Retinal pigment epithelial cell (primary cell): ENCODE data around the gene ZNF217.
"Not testable (repeated sequence)": the region's sequence is repeated elsewhere in the genome, so short reads cannot be mapped to it uniquely, and the experiment has no call there.

Source experiments
- DNase-seq: peaks from one replicate; pipeline ENCODE4 v3.0.0-alpha.2; 2010; ENCODE audit warnings: low read depth
- H3K4me3 ChIP-seq: 2 replicates; pipeline ENCODE4 v1.5.1; 2011; ENCODE audit warnings: mild to moderate bottlenecking, low read length, control low read depth, moderate library complexity
- TF ChIP-seq, protein P1 (sequence below): conservative IDR thresholded peaks from 2 replicates; pipeline ENCODE4 v1.5.1; 2011; ENCODE audit warnings: low read depth, low read length, control low read depth, inconsistent platforms

ZNF217 gene

DNA sequence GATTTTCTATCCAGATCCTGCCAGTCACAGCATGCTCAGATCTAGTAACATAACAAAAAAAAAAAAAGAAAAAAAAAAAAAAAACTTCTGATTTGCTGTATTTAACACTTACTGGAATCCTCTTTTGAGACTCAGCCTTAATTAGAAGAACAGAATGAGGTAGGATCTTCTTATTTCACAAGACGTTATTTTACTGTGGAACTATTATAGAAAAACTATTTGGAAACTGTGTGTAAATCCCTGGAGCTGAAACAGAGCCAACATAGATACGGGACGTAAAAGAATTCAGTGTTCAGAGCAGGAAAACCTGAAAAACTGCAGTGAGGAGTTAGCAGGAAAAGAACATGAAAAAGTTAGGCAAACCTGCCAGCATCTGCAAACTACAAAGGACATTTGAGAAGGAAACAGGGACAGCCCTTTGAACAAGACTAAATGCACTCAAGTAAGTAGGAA, 3.4 kb upstream of the ZNF217 start:
- TF ChIP-seq, protein P1, sequence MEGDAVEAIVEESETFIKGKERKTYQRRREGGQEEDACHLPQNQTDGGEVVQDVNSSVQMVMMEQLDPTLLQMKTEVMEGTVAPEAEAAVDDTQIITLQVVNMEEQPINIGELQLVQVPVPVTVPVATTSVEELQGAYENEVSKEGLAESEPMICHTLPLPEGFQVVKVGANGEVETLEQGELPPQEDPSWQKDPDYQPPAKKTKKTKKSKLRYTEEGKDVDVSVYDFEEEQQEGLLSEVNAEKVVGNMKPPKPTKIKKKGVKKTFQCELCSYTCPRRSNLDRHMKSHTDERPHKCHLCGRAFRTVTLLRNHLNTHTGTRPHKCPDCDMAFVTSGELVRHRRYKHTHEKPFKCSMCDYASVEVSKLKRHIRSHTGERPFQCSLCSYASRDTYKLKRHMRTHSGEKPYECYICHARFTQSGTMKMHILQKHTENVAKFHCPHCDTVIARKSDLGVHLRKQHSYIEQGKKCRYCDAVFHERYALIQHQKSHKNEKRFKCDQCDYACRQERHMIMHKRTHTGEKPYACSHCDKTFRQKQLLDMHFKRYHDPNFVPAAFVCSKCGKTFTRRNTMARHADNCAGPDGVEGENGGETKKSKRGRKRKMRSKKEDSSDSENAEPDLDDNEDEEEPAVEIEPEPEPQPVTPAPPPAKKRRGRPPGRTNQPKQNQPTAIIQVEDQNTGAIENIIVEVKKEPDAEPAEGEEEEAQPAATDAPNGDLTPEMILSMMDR, result no peak
- DNase-seq, result no peak
- peak overlapping the region; percentile 60 for H3K4me3 ChIP-seq

DNA sequence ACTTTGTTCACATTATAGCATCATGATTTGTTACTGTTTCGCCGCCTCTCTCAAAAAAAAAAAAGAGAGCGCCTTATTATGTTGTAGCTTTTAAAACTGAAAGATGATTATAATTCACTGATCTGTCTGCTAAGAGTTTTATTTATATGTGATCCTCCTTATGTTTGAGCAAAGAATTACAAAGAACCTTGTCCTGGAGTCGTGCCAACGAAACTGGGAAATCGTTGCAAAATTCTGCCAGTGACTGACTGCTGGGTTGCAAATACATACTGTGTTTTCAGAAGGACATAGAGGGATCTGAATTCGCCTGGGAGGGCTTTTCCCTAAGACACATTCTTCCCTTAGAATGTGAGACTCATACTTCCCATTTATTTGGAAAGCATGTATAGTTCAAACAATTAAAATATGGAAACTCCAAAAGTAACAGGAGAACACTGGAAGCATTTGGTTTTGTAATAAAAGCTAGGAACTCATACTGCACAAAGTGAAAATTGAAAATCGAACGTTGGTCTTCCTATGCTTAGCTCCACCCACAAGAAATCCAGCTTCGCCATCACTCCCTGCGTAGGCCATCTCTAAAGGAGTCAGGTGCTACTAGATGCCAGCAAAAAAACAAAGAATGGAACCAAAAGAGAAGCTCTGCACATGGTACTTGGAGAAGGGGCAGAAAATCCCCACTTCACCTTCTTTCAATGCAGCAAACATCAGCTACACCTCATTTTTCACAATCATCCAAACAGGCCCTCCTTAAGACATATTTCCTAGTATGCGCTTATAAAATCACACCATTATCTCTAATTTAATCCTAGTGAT, 2.8 kb upstream of the ZNF217 start:
- H3K4me3 ChIP-seq, result peak overlapping the region; percentile 60
- DNase-seq, result not testable (repeated sequence)

DNA sequence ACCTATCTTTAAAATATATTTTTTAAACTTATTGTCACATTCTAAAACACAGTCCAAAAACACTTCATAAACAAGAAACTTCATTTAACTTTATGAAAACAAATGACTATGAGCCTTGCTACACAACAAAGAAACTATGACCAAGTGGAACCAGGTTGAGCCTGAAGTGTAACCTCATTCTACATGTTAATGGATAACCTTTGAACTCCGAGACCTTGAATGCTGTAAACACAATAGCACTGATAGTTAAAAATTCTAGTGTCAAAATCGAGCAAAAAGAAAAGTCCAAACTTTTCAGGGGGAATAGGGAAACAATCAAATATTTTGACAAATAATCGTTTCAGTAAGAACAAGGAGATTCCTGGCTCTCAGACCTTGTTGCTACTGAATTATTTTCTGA, 2.1 kb upstream of the ZNF217 start:
- peak overlapping the region; percentile 60 for H3K4me3 ChIP-seq
- DNase-seq, result not testable (repeated sequence)

DNA sequence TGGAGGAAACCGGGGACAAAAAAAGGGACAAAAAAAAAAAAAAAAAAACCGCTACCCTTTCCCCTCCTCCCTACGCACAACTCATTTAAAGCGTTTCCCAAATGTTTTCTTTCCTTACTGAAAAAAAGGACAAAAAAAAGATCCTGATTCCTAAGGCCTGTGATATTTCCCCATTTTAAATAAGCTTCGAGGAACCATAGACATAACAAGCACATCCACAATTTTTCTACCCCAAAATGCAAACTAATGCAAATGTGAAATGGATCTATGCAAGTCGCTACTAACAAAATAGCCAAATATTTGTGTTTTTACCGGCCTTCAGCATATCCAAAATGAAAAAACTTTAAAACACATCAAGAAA, 1.4 kb upstream of the ZNF217 start:
- TF ChIP-seq, protein P1, result no peak
- H3K4me3 ChIP-seq, result peak overlapping the region; percentile 60
- no peak for DNase-seq

DNA sequence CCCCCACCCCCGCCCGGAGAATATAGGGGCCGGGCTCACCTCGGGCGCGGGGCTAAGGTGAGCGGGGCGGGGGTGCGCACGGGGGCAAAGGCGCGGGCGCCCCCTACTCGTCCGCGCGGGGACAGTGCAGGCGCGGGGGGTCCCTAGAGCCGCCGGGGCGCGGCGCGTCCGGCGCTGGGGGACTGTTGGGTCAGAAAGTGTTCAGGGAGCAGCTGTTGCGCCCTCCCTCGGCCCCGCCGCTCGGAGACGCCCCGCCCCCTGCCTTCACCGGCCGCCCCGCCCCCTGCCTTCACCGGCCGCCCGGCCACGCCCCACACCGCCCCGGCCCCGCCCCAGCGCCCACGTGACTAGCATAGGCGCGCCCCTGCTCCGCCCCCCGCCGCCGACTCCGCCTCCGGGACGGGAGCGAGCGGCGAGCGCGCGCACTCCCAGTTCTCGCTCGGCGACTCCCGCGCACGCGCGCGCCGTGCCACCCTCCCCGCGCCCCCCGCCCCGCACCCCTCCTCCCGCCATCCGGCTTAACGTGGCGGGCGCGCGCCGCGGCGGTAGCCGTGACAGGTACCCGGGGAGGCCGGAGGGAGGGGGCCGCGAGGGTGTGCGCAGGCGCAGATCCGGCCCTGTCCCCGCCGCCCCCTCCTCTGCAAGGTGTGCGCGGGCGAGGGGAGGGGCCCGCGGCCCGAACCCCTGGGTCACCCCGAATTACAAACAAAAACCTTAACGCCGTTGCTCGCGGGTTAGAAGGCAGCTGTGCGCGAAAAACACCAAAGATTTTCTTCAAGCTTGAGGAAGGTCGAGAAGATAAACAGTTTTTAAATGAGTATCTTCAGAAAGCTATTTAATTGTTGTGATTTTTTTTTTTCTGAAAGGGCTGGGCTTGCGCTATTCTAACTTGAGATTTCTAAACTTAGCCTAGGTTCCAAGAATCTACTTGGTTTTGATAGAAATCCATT, 704 bp upstream of the ZNF217 start:
- TF ChIP-seq, protein P1, result no peak
- DNase-seq, result no peak
- peak overlapping the region; percentile 60 for H3K4me3 ChIP-seq

DNA sequence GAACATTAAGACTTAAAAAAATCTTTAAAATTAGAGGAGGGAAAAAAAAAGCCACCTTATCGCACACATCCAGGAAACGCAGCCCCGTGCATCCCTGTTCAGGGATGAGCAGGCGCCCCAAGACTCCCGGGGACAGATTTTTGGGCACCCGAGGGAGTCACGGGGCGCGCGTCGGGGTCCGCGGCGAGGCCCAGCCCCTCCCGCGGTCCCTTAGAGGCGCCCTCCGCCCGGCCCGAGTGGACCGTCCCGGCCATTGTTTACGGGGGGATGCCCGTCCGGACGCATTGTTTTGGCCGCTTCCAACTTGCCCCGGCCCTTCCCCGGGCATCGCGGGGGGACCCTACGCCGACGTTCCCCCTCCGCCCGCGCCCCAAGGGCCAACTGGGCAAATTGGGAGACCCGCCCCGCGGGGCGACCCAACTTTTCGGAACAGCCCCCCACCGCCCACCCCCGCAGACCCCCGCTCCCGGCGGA, 610 bp downstream of the ZNF217 start:
- no peak for DNase-seq
- peak overlapping the region; percentile 71 for H3K4me3 ChIP-seq
- TF ChIP-seq, protein P1, result no peak

DNA sequence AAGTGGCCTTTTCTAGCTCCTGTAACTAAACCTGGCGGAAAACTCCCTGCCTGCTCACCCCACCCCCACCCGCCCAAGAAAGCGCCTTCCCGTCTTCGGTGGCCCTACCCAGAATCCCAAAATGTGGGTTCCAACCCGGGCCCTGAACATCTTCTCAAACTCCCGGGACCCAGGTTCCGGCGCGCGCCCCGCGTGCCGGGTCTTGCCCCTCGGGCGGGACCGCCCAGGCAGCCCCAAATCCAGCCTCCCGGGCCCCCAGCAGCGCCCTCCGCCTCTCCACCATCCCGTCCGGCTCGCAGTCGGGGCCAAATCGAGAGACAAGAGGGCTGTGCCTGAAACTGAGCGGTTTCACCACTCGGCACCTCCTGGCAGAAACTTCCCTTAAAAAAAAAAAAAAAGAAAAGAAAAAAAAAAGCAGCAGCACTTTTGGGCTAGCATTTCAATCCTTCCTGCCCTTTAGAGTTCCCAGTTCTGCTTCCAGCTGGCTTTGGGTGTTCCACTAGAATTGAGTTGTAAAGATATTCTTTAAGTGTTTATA, 1.1 kb downstream of the ZNF217 start:
- H3K4me3 ChIP-seq, result peak overlapping the region; percentile 71
- not testable (repeated sequence) for DNase-seq

DNA sequence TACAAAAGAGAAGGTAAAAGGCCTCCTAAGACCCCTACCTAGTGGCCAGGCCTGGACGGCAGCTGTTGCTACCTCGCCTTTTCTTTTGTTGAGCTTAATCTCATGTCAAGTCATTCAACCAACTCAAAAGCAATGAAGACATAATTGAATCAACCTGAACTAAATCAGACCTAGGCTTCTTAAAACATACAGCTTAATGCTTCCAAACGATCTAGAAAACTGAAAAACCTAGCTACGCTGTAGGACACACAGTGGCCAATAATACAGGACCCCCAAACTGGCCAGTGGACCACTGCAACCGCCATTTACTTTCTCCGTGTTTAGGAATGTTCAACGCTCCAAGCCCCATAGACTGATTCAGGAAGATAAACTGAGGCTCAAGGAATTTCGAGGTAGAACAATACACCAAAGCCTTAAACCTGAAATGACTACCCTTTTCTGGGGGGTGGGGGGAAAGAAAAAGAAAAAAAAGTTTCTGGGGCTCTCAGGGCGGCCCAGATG, 1.6 kb downstream of the ZNF217 start:
- not testable (repeated sequence) for DNase-seq
- peak overlapping the region; percentile 71 for H3K4me3 ChIP-seq

DNA sequence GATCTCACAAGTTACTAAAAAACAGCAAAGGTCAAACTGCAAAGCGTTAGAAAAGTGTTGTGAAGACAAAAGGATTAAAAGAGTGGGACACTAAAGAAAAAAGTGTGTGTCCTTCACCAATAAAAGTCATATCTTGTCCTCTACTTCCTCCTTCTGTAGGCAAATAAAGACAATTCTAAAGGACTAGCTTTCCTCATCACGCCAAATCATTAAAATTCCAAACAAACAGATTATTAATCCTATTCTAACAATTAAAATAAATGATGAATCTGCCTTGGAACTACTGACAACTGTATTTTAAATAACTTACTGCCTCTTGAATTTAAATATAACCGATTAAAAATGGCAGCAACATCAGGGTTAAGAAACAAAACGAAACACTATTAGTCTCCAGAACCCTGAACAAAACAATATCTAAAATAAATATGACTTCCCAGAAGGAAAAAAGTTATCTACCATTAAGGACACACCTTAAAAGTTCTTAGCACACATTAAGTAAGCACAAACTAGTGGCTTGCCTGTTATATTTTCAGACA, 2.4 kb downstream of the ZNF217 start:
- DNase-seq, result not testable (repeated sequence)
- H3K4me3 ChIP-seq, result peak overlapping the region; percentile 71

DNA sequence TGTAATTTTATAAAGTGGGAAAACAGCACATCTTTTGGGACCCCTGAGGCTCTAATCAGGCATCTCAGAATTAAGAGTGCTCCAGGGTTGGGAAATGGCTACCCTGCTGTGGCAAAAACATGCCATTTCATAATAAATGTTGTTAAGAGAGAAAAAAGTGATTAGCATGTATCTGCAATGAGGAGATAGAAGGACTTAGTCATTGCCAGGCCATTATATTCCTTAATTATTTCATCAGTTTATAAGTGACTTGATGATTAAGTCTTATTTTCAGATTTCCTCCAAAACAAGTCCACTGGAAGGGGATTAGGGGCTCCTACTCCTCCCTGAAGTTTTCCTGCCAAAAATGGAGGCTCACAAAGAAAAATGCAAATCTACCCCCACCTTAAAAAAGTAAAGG, 3.0 kb downstream of the ZNF217 start:
- H3K4me3 ChIP-seq, result peak overlapping the region; percentile 71
- not testable (repeated sequence) for DNase-seq

DNA sequence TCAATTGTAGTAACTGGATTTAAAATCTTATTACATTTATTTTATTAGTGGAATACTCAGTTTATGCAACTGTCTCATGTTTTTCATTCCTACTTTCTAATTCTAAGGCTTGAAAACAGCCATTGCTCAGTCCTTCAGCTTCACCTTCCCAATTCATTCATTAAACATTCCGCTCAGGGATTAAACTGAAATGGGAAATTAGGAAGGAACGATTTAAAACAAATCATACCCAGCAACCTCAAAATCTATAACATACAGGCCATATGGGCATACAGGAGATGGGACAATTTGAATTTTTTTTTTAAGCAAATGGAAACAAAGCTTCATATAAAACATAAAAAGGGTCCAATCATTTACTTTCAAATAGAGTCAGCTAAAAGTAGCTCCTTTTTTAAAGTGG, 3.5 kb downstream of the ZNF217 start:
- not testable (repeated sequence) for DNase-seq

DNA sequence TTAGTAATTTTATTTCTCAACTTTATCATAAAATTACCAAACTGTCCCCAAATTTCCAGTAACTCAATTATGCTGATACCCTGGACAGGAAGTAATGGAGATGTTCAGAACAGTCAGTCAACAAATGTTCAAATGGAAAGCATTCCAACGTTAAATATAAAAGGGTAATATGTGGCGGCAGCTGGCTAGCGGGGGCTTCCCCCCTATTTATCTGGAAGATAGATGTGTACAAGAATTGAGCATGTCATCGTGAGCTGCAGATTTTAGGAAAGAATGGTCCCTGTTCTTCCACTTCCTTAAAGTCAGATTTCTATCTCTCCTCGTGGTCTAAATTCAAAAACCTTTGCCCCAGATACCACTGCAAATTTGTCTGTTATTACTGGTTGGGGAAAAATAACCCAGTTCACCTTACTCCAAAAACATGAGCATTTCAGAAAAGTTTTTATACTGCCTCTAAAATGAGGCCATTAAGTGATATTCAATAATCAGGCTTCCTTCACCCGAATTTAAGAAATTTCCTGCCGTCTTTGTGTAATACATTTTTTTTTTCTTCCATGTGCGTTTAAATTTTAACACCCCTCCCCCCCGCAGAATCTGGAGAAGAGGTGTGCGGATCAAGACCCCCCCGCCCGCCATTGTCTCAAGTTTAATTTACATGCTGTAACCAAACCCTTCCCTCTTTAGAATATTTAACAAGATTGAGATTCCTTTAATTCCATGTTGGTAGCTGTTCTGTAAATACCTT, 4.1 kb downstream of the ZNF217 start:
- DNase-seq, result not testable (repeated sequence)
- H3K4me3 ChIP-seq, result peak overlapping the region; percentile 35

More for the DNA sequence above, 3.5 kb downstream of the ZNF217 start:
- H3K4me3 ChIP-seq, result peak overlapping the region; percentile 35
